OCI-LY1 (cell line): ENCODE data around the gene PRKCH.
"Not testable (repeated sequence)": the region's sequence is repeated elsewhere in the genome, so short reads cannot be mapped to it uniquely, and the experiment has no call there.

Experiments used
- H2AFZ ChIP-seq: fragments of 200-600 bp; sonication (generic), shearing (Covaris generic); 2 replicates; pipeline ENCODE4 v1.6.0; 2014; ENCODE audit warnings: antibody characterized with exemption, mild to moderate bottlenecking, low read length
- H3F3A ChIP-seq: fragments of 200-600 bp; sonication (generic), shearing (Covaris generic); 2 replicates; pipeline ENCODE4 v1.6.0; 2014; ENCODE audit warnings: mild to moderate bottlenecking, antibody characterized with exemption, low read length, moderate library complexity; ENCODE audit not compliant: insufficient read depth
- H3K27ac ChIP-seq: fragments of 200-600 bp; sonication (generic); 2 replicates; pipeline ENCODE4 v1.5.1; 2014; ENCODE audit warnings: low read length, mixed run types, mild to moderate bottlenecking, low read depth; ENCODE audit not compliant: poor library complexity, severe bottlenecking
- H3K27me3 ChIP-seq: fragments of 200-600 bp; sonication (generic); 2 replicates; pipeline ENCODE4 v1.6.0; 2014; ENCODE audit warnings: antibody characterized with exemption, mild to moderate bottlenecking, low read length, moderate library complexity; ENCODE audit not compliant: insufficient read depth
- H3K36me3 ChIP-seq: fragments of 200-600 bp; sonication (generic); 2 replicates; pipeline ENCODE4 v1.6.1; 2014; ENCODE audit warnings: mild to moderate bottlenecking, antibody characterized with exemption, low read length, moderate library complexity, mixed read lengths; ENCODE audit not compliant: insufficient read depth
- H3K4me1 ChIP-seq: fragments of 200-600 bp; sonication (generic); 2 replicates; pipeline ENCODE4 v1.5.1; 2014; ENCODE audit warnings: mild to moderate bottlenecking, low read length, moderate library complexity; ENCODE audit not compliant: insufficient read depth, severe bottlenecking
- H3K4me2 ChIP-seq: fragments of 200-600 bp; sonication (generic), shearing (Covaris generic); 2 replicates; pipeline ENCODE4 v1.6.1; 2014; ENCODE audit warnings: low read length
- H3K4me3 ChIP-seq: fragments of 200-600 bp; sonication (generic); 2 replicates; pipeline ENCODE4 v1.5.1; 2014; ENCODE audit warnings: low read length, low read depth, mild to moderate bottlenecking, mixed read lengths; ENCODE audit not compliant: poor library complexity, severe bottlenecking
- H3K79me2 ChIP-seq: fragments of 200-600 bp; shearing (Covaris generic); 2 replicates; pipeline ENCODE4 v1.6.1; 2016; ENCODE audit warnings: mixed run types, low read length, mixed read lengths; ENCODE audit not compliant: insufficient read depth
- H3K9ac ChIP-seq: fragments of 200-600 bp; sonication (generic), shearing (Covaris generic); 2 replicates; pipeline ENCODE4 v1.6.1; 2014; ENCODE audit warnings: mild to moderate bottlenecking, low read length, mixed read lengths
- H3K9me2 ChIP-seq: fragments of 200-600 bp; sonication (generic), shearing (Covaris generic); 2 replicates; pipeline ENCODE4 v1.6.1; 2014; ENCODE audit warnings: low read depth, mild to moderate bottlenecking, low read length, mixed read lengths
- H3K9me3 ChIP-seq: fragments of 200-600 bp; shearing (Covaris generic); 2 replicates; pipeline ENCODE4 v1.6.1; 2014; ENCODE audit warnings: low read length, mixed read lengths
- H4K20me1 ChIP-seq: fragments of 200-600 bp; sonication (generic), shearing (Covaris generic); 2 replicates; pipeline ENCODE4 v1.6.0; 2016; ENCODE audit warnings: mild to moderate bottlenecking, low read length; ENCODE audit not compliant: insufficient read depth
- EZH2 ChIP-seq: fragments of 200-600 bp; sonication (generic), shearing (Covaris generic); IDR thresholded peaks from 2 replicates; pipeline ENCODE4 v1.8.0; 2017; ENCODE audit warnings: borderline replicate concordance, mixed run types, mild to moderate bottlenecking, antibody characterized with exemption, low read length, moderate library complexity, mixed read lengths
- TF ChIP-seq, protein P1 (sequence below): fragments of 200-600 bp; sonication (generic), shearing (Covaris generic); IDR thresholded peaks from 2 replicates; pipeline ENCODE4 v1.5.1; 2017; ENCODE audit warnings: mild to moderate bottlenecking, antibody characterized with exemption, low read length, moderate library complexity, mixed read lengths

PRKCH gene

DNA sequence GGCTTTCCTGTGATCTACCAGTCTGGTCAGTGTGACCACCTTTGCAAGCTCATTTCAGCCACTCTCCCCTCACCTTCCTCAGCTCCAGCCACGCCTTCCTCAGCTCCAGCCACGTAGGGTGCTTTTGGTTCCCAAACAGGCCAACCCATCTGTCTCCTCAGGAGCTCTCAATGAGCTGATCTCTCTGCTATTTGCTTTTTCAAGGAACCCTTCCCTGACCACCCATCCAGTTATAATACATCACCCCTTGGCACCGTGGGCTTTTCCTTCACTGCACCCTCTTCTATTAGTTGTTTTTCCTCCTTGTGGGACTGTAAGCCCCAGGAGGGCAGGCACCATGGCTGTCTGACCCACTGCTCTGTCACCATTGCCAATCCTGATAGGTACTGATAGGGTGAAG lies 2.3 kb upstream of the PRKCH start:
- Histone ChIP-seq H3K4me3 (no peak overlapping the region), H3K36me3 (no peaks in the 10 kb centered on the region), H3K9me3 (no peaks in the 10 kb centered on the region), H4K20me1 (no peaks in the 10 kb centered on the region), H3K4me1 (no peaks in the 10 kb centered on the region), H3K79me2 (no peaks in the 10 kb centered on the region), H3K9ac (no peak overlapping the region), H3F3A (no peaks in the 10 kb centered on the region), H3K9me2 (no peaks in the 10 kb centered on the region), H3K27me3 (no peaks in the 10 kb centered on the region), H2AFZ (no peak overlapping the region), H3K4me2 (no peak overlapping the region), H3K27ac (no peak overlapping the region)
- TF ChIP-seq, protein P1, sequence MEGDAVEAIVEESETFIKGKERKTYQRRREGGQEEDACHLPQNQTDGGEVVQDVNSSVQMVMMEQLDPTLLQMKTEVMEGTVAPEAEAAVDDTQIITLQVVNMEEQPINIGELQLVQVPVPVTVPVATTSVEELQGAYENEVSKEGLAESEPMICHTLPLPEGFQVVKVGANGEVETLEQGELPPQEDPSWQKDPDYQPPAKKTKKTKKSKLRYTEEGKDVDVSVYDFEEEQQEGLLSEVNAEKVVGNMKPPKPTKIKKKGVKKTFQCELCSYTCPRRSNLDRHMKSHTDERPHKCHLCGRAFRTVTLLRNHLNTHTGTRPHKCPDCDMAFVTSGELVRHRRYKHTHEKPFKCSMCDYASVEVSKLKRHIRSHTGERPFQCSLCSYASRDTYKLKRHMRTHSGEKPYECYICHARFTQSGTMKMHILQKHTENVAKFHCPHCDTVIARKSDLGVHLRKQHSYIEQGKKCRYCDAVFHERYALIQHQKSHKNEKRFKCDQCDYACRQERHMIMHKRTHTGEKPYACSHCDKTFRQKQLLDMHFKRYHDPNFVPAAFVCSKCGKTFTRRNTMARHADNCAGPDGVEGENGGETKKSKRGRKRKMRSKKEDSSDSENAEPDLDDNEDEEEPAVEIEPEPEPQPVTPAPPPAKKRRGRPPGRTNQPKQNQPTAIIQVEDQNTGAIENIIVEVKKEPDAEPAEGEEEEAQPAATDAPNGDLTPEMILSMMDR: no peak
- no peak for TF ChIP-seq EZH2

DNA sequence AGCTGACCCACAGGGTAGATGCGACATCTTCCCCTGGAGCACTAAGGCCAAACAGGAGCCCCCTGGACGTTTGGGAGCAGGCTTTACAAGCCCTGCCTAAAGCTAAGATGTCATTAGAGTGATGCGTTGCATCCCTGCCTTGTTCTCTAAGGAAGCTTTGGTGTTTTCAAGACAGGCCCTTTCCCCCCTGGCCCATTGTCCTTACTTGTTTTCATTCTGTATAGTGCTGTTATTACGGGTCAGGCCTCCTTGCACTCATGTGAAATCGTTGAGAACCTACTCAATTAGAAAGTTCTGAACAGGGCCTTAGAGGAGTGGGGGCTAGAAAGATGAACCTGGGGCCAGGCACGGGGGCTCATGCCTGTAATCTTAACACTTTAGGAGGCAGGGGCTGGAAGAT lies 1.7 kb upstream of the PRKCH start:
- no peak overlapping the region for H3K27ac ChIP-seq
- no peak overlapping the region for H3K9ac ChIP-seq
- no peaks in the 10 kb centered on the region for H3K4me1 ChIP-seq
- no peaks in the 10 kb centered on the region for H3F3A ChIP-seq
- no peaks in the 10 kb centered on the region for H3K27me3 ChIP-seq
- no peak for TF ChIP-seq EZH2
- TF ChIP-seq, protein P1: no peak
- H4K20me1 ChIP-seq: no peaks in the 10 kb centered on the region
- H3K4me2 ChIP-seq: no peak overlapping the region
- H3K79me2 ChIP-seq: no peaks in the 10 kb centered on the region
- H2AFZ ChIP-seq: no peak overlapping the region
- no peaks in the 10 kb centered on the region for H3K9me2 ChIP-seq
- H3K36me3 ChIP-seq: no peaks in the 10 kb centered on the region
- no peak overlapping the region for H3K4me3 ChIP-seq
- H3K9me3 ChIP-seq: no peaks in the 10 kb centered on the region

DNA sequence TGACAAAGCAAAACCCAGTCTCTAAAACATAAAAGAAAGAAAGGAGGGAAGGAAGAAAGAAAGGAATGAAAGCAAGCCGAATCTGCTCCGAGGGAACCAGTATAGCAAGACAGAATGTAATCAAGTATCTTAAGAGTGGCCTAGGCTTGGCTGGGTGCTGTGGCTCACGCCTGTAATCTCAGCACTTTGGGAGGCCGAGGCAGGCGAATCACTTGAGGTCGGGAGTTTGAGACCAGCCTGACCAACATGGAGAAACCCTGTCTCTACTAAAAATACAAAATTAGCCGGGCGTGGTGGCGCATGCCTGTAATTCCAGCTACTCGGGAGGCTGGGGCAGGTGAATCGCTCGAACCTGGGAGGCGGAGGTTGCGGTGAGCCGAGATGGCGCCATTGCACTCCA lies 1.2 kb upstream of the PRKCH start:
- H3K36me3 ChIP-seq, H3K4me3 ChIP-seq, H3K27ac ChIP-seq, H3F3A ChIP-seq, H3K9me3 ChIP-seq, H3K27me3 ChIP-seq, H3K9me2 ChIP-seq, H3K9ac ChIP-seq, H3K4me2 ChIP-seq, H3K79me2 ChIP-seq, H4K20me1 ChIP-seq, H3K4me1 ChIP-seq, H2AFZ ChIP-seq: not testable (repeated sequence)

DNA sequence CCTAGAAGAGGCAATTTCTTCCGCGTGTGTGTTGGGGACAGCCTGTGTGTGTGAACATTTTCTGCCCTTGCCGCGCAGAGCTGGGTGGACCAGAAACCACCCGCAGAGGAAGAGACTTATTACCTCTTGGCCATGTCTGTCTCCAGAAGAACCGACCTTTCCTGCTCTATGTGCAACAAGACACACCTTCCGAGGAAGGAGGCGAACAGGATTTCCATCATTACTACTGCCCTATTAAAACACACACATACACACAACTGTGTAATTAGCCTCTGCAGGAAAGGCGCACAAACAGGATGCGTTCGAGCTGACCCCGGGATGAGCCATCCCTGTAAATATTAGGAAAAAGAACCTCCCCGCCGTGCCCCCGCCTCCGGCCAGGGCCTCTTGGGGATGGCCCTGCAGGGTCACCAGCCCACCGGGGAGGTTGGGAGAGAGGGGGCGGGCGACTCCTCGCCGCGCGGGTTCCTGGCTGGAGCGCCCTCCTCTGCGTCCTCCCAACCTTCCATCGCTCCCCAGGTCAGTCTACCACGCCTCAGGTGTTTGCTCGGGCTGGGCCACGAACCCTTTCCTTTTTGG lies 484 bp upstream of the PRKCH start:
- H3K9ac ChIP-seq: no peak overlapping the region
- no peak overlapping the region for H3K4me3 ChIP-seq
- no peak overlapping the region for H3K4me2 ChIP-seq
- no peaks in the 10 kb centered on the region for H3K36me3 ChIP-seq
- H2AFZ ChIP-seq: no peak overlapping the region
- H3K79me2 ChIP-seq: no peaks in the 10 kb centered on the region
- no peaks in the 10 kb centered on the region for H3F3A ChIP-seq
- H3K27me3 ChIP-seq: no peaks in the 10 kb centered on the region
- H3K9me2 ChIP-seq: no peaks in the 10 kb centered on the region
- no peaks in the 10 kb centered on the region for H3K9me3 ChIP-seq
- no peak overlapping the region for H3K27ac ChIP-seq
- no peak for TF ChIP-seq EZH2
- TF ChIP-seq, protein P1: no peak
- no peaks in the 10 kb centered on the region for H4K20me1 ChIP-seq
- H3K4me1 ChIP-seq: no peaks in the 10 kb centered on the region
